Astrocyte (in vitro differentiated cells and primary cell): ENCODE data around the gene FAT1.

Experiments
- EZH2 ChIP-seq: IDR thresholded peaks from 2 replicates; pipeline ENCODE4 v1.6.1; 2012; ENCODE audit warnings: mild to moderate bottlenecking, low read length, inconsistent platforms; ENCODE audit not compliant: insufficient read depth
- TF ChIP-seq, protein P1 (sequence below): IDR thresholded peaks from 2 replicates; pipeline ENCODE4 v1.5.1; 2011; ENCODE audit warnings: low read depth, mild to moderate bottlenecking, inconsistent platforms, low read length, moderate library complexity; ENCODE audit not compliant: insufficient read depth

DNA sequence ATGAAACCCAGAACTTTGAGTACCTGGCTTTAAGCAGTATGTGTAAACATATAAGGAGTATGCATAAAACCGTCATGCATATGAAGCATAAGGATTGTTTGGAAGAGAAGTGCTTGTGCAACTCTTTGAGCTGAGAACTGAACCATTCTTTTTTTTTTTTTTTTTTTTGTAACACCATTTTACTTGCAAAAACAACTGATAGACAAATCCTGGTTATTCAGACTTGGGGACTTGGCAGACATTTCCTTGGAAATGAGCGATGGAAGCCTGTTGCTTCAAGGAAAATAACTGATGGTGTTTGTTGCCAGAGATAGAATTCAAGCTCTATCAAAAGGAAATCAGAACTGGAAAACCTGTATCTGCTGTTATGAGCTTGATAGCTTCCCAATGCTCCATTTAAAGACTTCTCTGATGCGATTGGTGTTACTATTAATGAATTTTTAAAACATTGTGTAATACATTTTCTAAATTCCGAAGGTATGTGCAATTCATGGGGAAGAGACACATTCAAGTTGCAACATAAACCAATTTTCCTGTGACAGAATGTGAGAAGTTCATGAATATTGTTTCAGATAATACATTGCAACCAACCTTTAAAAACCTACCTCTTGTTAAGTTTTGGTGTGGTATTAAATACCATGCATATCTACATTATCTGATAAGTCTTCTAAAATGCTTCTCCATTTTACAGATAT lies 47.0 kb upstream of the FAT1 start:
- TF ChIP-seq, protein P1, sequence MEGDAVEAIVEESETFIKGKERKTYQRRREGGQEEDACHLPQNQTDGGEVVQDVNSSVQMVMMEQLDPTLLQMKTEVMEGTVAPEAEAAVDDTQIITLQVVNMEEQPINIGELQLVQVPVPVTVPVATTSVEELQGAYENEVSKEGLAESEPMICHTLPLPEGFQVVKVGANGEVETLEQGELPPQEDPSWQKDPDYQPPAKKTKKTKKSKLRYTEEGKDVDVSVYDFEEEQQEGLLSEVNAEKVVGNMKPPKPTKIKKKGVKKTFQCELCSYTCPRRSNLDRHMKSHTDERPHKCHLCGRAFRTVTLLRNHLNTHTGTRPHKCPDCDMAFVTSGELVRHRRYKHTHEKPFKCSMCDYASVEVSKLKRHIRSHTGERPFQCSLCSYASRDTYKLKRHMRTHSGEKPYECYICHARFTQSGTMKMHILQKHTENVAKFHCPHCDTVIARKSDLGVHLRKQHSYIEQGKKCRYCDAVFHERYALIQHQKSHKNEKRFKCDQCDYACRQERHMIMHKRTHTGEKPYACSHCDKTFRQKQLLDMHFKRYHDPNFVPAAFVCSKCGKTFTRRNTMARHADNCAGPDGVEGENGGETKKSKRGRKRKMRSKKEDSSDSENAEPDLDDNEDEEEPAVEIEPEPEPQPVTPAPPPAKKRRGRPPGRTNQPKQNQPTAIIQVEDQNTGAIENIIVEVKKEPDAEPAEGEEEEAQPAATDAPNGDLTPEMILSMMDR = no peak
- no peak for TF ChIP-seq EZH2
